K562 (cell line): ENCODE data around the gene OLAH. TPM values are rescaled to one million over a fixed set of nuclear protein-coding genes. Genes with fewer than 3 reads are reported as not detected.

Source experiments
- ATAC-seq: fragments of 200-7000 bp; cut with Tn5 transposase; 3 replicates; pipeline ENCODE4 v1.9.1; 2020; ENCODE audit warnings: moderate library complexity
- BruUV-seq: library from RNA; stranded (reverse); fragments of 400-500 nt; replicated peaks from 2 replicates; lab custom pipeline; 2021; lab: Mats Ljungman, UMichigan
- CTCF ChIA-PET: fragments of 300-600 bp; formaldehyde crosslinking; extraction: SDS; loops from one replicate; lab custom pipeline; 2021; ENCODE audit warnings: low intra/inter-chr PET ratio; lab: Yijun Ruan, JAX
- POLR2A ChIA-PET: fragments of 300-600, 350-650 bp; sonication (Branson Sonifier 250); formaldehyde crosslinking; extraction: SDS; loops from one replicate; lab custom pipeline; 2021; ENCODE audit warnings: antibody characterized with exemption, inconsistent platforms; lab: Yijun Ruan, JAX
- DNase-seq, 4 experiments: peaks; one replicate each; pipeline versions ENCODE4 v3.0.0 to v3.0.0-alpha.2; 2011 to 2018; ENCODE audit warnings: low spot score in 3 of 4, mixed read lengths in 3 of 4; ENCODE audit errors: extremely low read depth in 1 of 4
- FAIRE-seq: peaks from 2 replicates; lab custom pipeline; 2011; peaks lifted over from hg19 to GRCh38; lab: Jason Lieb, UNC
- H2AFZ ChIP-seq: 2 replicates; pipeline ENCODE4 v1.6.0; 2011; ENCODE audit warnings: low read depth, low read length, control low read depth, inconsistent platforms
- H3K27ac ChIP-seq: fragments of 200-600 bp; 3 replicates; pipeline ENCODE4 v1.8.0; 2011; ENCODE audit warnings: low read depth, mild to moderate bottlenecking, control low read depth, inconsistent platforms, low read length, moderate library complexity, mixed read lengths; ENCODE audit errors: extremely low read depth
- H3K27me3 ChIP-seq, 2 experiments: fragments of 300-600 bp in 1 of 2; 2 replicates in 1 of 2; 3 replicates in 1 of 2; pipeline versions ENCODE4 v1.6.0 to v1.8.0; 2011; ENCODE audit warnings: inconsistent platforms in 2 of 2, low read length in 2 of 2, mild to moderate bottlenecking in 1 of 2, mixed read lengths in 1 of 2, moderate library complexity in 1 of 2; ENCODE audit not compliant: control insufficient read depth in 2 of 2, insufficient read depth in 2 of 2
- H3K36me3 ChIP-seq: fragments of 300-600 bp; 3 replicates; pipeline ENCODE4 v1.8.0; 2011; ENCODE audit warnings: mild to moderate bottlenecking, low read length, inconsistent platforms; ENCODE audit not compliant: control insufficient read depth, insufficient read depth
- H3K4me1 ChIP-seq, 2 experiments: fragments of 200-600 bp in 1 of 2; replicated peaks in 1 of 2; 2 replicates in 1 of 2; 3 replicates in 1 of 2; pipeline versions ENCODE4 v1.5.1 to v1.8.0; 2011; ENCODE audit warnings: inconsistent platforms in 2 of 2, low read length in 2 of 2, mild to moderate bottlenecking in 1 of 2, mixed read lengths in 1 of 2, moderate library complexity in 1 of 2; ENCODE audit not compliant: control insufficient read depth in 2 of 2, insufficient read depth in 2 of 2
- H3K4me2 ChIP-seq: 2 replicates; pipeline ENCODE4 v1.6.1; 2011; ENCODE audit warnings: low read length, control low read depth, inconsistent platforms, mixed read lengths; ENCODE audit not compliant: insufficient read depth
- H3K4me3 ChIP-seq: fragments of 200-600 bp; sonication (generic), shearing (Covaris generic); 2 replicates; pipeline ENCODE4 v1.5.1; 2016; ENCODE audit warnings: control low read depth, inconsistent platforms
- H3K79me2 ChIP-seq: fragments of 200-600 bp; 3 replicates; pipeline ENCODE4 v1.8.0; 2011; ENCODE audit warnings: low read length, inconsistent platforms; ENCODE audit not compliant: control insufficient read depth, insufficient read depth
- H3K9ac ChIP-seq, 2 experiments: 2 replicates each; pipeline versions ENCODE4 v1.6.0 to v1.6.1; 2011; ENCODE audit warnings: low read depth in 2 of 2, low read length in 2 of 2, control low read depth in 1 of 2, inconsistent platforms in 1 of 2, mild to moderate bottlenecking in 1 of 2, mixed read lengths in 1 of 2; ENCODE audit not compliant: insufficient read depth in 1 of 2
- H3K9me1 ChIP-seq: one replicate; pipeline ENCODE4 v1.6.0; 2011; ENCODE audit warnings: inconsistent platforms, mild to moderate bottlenecking, low read length, moderate library complexity; ENCODE audit not compliant: control insufficient read depth, insufficient read depth
- H3K9me3 ChIP-seq: replicated peaks from 2 replicates; pipeline ENCODE4 v1.5.1; 2011; ENCODE audit warnings: low read depth, low read length, inconsistent platforms; ENCODE audit not compliant: control insufficient read depth, insufficient read depth
- H4K20me1 ChIP-seq: replicated peaks from 2 replicates; pipeline ENCODE4 v1.6.1; 2011; ENCODE audit warnings: low read length, inconsistent platforms, mixed read lengths; ENCODE audit not compliant: control insufficient read depth, insufficient read depth
- ARNT ChIP-seq, 2 experiments: fragments of 450-650 bp; IDR thresholded peaks; 2 replicates each; pipeline ENCODE4 v1.6.1; 2016; ENCODE audit warnings: mild to moderate bottlenecking in 1 of 2
- ZNF217 ChIP-seq: sonication (generic); formaldehyde crosslinking; IDR thresholded peaks from 2 replicates; pipeline ENCODE4 v1.8.0; 2022; ENCODE audit warnings: mild to moderate bottlenecking, missing genetic modification reagents
- WGBS: fragments of 100-300 bp; shearing (Covaris generic); methylation state at CpG from one replicate; pipeline ENCODE4 v1.1.6; 2016; ENCODE audit warnings: low coverage, mixed read lengths; ENCODE audit not compliant: insufficient coverage; ENCODE audit errors: missing lambda C conversion rate; 5-methylcytosine and 5-hydroxymethylcytosine counted together
- in situ Hi-C: fragments of 300-500 bp; cut with MboI; formaldehyde crosslinking; loops from 4 replicates; pipeline ENCODE4 v1.15.0; 2018; ENCODE audit warnings: inconsistent platforms, mixed read lengths
- intact Hi-C: fragments of 100-400 bp; cut with micrococcal nuclease; formaldehyde crosslinking; loops from 2 replicates; pipeline ENCODE4 v1.14.2; 2022
- polyA plus RNA-seq, 8 experiments: library from polyadenylated mRNA; depleted of rRNA in 4 of 8; stranded (reverse) in 5 of 8; unstranded in 3 of 8; fragments of >200 nt; fragmentation: Nextera tagmentation in 2 of 8; fragmentation: Illumina TruSeq in 1 of 8; extraction: Ambion mirVana in 2 of 8; extraction: Trizol in 1 of 8; gene quantifications; 2 replicates each; pipeline versions ENCODE4 v1.2.1 to v1.2.3, GENCODE V29; 2011 to 2014; ENCODE audit warnings: inconsistent platforms in 1 of 8, missing spikeins in 1 of 8
- total RNA-seq, 7 experiments: library from RNA; depleted of rRNA in 6 of 7; stranded (reverse); fragments of >200 nt in 6 of 7; fragmentation: Illumina TruSeq in 2 of 7; extraction: Trizol in 2 of 7; gene quantifications; 2 replicates each; pipeline versions ENCODE4 v1.2.1 to v1.2.3, GENCODE V29; 2011 to 2021; ENCODE audit warnings: low replicate concordance in 1 of 7
- TF ChIP-seq, protein P1 (sequence below): fragments of 250-450 bp; sonication (Bioruptor Pico); IDR thresholded peaks from 2 replicates; pipeline ENCODE4 v1.4.0; 2020; ENCODE audit warnings: mild to moderate bottlenecking, moderate library complexity, borderline replicate concordance

The OLAH gene
- total and polyA plus RNA-seq, 9 of the 15 experiments (the other 6 are each of a cell fraction or from before 2014, with no cell fraction given) = 0.11 to 0.45 (median 0.18) TPM; not detected in 3

DNA sequence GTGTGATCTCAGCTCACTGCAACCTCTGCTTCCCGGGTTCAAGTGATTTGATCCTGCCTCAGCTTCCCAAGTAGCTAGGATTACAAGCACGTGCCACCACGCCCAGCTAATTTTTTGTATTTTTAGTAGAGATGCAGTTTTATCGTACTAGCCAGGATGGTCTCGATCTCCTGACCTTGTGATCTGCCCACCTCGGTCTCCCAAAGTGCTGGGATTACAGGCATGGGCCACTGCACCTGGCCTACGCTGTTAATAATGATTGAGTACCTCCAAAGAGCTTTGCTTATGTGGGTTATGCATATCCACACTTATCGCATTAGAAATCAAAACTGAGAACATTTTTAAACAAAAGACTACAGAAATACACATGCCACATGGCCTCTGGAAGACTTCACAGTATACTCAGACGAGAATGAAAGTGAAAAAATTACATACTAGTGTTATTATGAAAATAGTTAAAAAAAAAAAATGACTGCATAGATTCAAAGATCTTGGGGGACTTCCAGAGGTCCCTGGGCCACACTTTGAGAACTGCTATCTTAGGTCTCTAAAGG lies 78.8 kb downstream of the OLAH start:
- no peak for ATAC-seq
- in situ Hi-C loops (no loop called here), intact Hi-C loops (no loop called here)
- Histone ChIP-seq H3K4me1 (no peaks in the 10 kb centered on the region), H2AFZ (no peak overlapping the region), H3K9me3 (no peaks in the 10 kb centered on the region), H3K4me3 (no peak overlapping the region), H3K27ac (no peak overlapping the region), H3K36me3 (peaks cover 16% of the 10 kb centered on the region; the same call in 2 of the 3 replicates), H4K20me1 (no peaks in the 10 kb centered on the region), H3K9me1 (no peaks in the 10 kb centered on the region), H3K9ac (no peak overlapping the region), H3K79me2 (no peaks in the 10 kb centered on the region), H3K27me3 (no peaks in the 10 kb centered on the region), H3K4me2 (no peak overlapping the region)
- 68% methylated on average over 9 of the region's 9 CpGs for WGBS
- ChIA-PET POLR2A (interaction anchor here (0.6 to 1.2 kb wide), 4 partner anchors 12 to 233 kb away, joined by 3 to 6 read pairs (median 4); no protein-coding TSS in a partner anchor), CTCF (no interaction called here)
- BruUV-seq = no TSS peak
- TF ChIP-seq ZNF217 (CRISPR knock-in tag) (no peak), ARNT (IDR thresholded peaks at IDR 0.05) (no peak)
- TF ChIP-seq, protein P1, sequence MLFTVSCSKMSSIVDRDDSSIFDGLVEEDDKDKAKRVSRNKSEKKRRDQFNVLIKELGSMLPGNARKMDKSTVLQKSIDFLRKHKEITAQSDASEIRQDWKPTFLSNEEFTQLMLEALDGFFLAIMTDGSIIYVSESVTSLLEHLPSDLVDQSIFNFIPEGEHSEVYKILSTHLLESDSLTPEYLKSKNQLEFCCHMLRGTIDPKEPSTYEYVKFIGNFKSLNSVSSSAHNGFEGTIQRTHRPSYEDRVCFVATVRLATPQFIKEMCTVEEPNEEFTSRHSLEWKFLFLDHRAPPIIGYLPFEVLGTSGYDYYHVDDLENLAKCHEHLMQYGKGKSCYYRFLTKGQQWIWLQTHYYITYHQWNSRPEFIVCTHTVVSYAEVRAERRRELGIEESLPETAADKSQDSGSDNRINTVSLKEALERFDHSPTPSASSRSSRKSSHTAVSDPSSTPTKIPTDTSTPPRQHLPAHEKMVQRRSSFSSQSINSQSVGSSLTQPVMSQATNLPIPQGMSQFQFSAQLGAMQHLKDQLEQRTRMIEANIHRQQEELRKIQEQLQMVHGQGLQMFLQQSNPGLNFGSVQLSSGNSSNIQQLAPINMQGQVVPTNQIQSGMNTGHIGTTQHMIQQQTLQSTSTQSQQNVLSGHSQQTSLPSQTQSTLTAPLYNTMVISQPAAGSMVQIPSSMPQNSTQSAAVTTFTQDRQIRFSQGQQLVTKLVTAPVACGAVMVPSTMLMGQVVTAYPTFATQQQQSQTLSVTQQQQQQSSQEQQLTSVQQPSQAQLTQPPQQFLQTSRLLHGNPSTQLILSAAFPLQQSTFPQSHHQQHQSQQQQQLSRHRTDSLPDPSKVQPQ (CRISPR knock-in tag) = no peak
- no peak for FAIRE-seq
- DNase-seq = no peak

Other genes with a start within 250 kb of the OLAH start
Only the 7 nearest of the 9 such genes appear.
- gene HSPA14, start 205.6 kb upstream of the OLAH start, total RNA-seq (2014; rRNA removed) = 38.9 and 47.9 TPM in 2 replicates
- 65.1 and 77.7 TPM in 2 replicates for gene HSPA14, start 205.6 kb upstream of the OLAH start, total RNA-seq (2014; rRNA removed; fragmentation: Illumina TruSeq; extraction: Trizol)
- 57.5 and 63.2 TPM in 2 replicates for gene HSPA14, start 205.6 kb upstream of the OLAH start, total RNA-seq (2015; rRNA removed; fragmentation: Illumina TruSeq; extraction: Trizol)
- gene HSPA14, start 205.6 kb upstream of the OLAH start, total RNA-seq (2021) = 41.9 and 46.2 TPM in 2 replicates
- 52.3 and 71.5 TPM in 2 replicates for gene HSPA14, start 205.6 kb upstream of the OLAH start, polyA plus RNA-seq (2011; rRNA removed)
- 47.0 and 51.9 TPM in 2 replicates for gene HSPA14, start 205.6 kb upstream of the OLAH start, polyA plus RNA-seq (2014; fragmentation: Illumina TruSeq; extraction: Trizol)
- 10 to 100 TPM; 70.1 to 75.0 TPM for gene HSPA14, start 205.6 kb upstream of the OLAH start, polyA plus RNA-seq (2014; fragmentation: Nextera tagmentation; extraction: Ambion mirVana)
- 54.1 and 56.5 TPM in 2 replicates for gene HSPA14, start 205.6 kb upstream of the OLAH start, polyA plus RNA-seq (2014; rRNA removed)
- gene SUV39H2, start 165.1 kb upstream of the OLAH start, total RNA-seq (2014; rRNA removed) = 26.4 and 28.1 TPM in 2 replicates
- 49.6 and 53.5 TPM in 2 replicates for gene SUV39H2, start 165.1 kb upstream of the OLAH start, total RNA-seq (2014; rRNA removed; fragmentation: Illumina TruSeq; extraction: Trizol)
- gene SUV39H2, start 165.1 kb upstream of the OLAH start, total RNA-seq (2015; rRNA removed; fragmentation: Illumina TruSeq; extraction: Trizol) = 37.5 and 41.3 TPM in 2 replicates
- gene SUV39H2, start 165.1 kb upstream of the OLAH start, total RNA-seq (2021) = 32.6 and 36.6 TPM in 2 replicates
- 28.3 and 40.6 TPM in 2 replicates for gene SUV39H2, start 165.1 kb upstream of the OLAH start, polyA plus RNA-seq (2011; rRNA removed)
- gene SUV39H2, start 165.1 kb upstream of the OLAH start, polyA plus RNA-seq (2014; fragmentation: Illumina TruSeq; extraction: Trizol) = 38.4 and 54.3 TPM in 2 replicates
- 10 to 100 TPM; 41.7 to 45.7 TPM for gene SUV39H2, start 165.1 kb upstream of the OLAH start, polyA plus RNA-seq (2014; fragmentation: Nextera tagmentation; extraction: Ambion mirVana)
- 24.1 and 27.0 TPM in 2 replicates for gene SUV39H2, start 165.1 kb upstream of the OLAH start, polyA plus RNA-seq (2014; rRNA removed)
- 8.8 and 10.5 TPM in 2 replicates for gene DCLRE1C, start 89.8 kb upstream of the OLAH start, total RNA-seq (2014; rRNA removed)
- 21.4 and 22.2 TPM in 2 replicates for gene DCLRE1C, start 89.8 kb upstream of the OLAH start, total RNA-seq (2014; rRNA removed; fragmentation: Illumina TruSeq; extraction: Trizol)
- gene DCLRE1C, start 89.8 kb upstream of the OLAH start, total RNA-seq (2015; rRNA removed; fragmentation: Illumina TruSeq; extraction: Trizol) = 19.5 and 19.6 TPM in 2 replicates
- 10.5 and 13.0 TPM in 2 replicates for gene DCLRE1C, start 89.8 kb upstream of the OLAH start, total RNA-seq (2021)
- gene DCLRE1C, start 89.8 kb upstream of the OLAH start, polyA plus RNA-seq (2011; rRNA removed) = 7.6 and 10.5 TPM in 2 replicates
- 13.9 and 15.5 TPM in 2 replicates for gene DCLRE1C, start 89.8 kb upstream of the OLAH start, polyA plus RNA-seq (2014; fragmentation: Illumina TruSeq; extraction: Trizol)
- gene DCLRE1C, start 89.8 kb upstream of the OLAH start, polyA plus RNA-seq (2014; fragmentation: Nextera tagmentation; extraction: Ambion mirVana) = 10 to 100 TPM; 15.6 to 22.0 TPM
- gene DCLRE1C, start 89.8 kb upstream of the OLAH start, polyA plus RNA-seq (2014; rRNA removed) = 8.3 and 10.0 TPM in 2 replicates
- gene MEIG1, start 84.6 kb upstream of the OLAH start, total RNA-seq (2014; rRNA removed) = 1.7 TPM in 1 of 2 replicates, not detected in the other
- 0.58 TPM in 1 of 2 replicates, not detected in the other for gene MEIG1, start 84.6 kb upstream of the OLAH start, total RNA-seq (2014; rRNA removed; fragmentation: Illumina TruSeq; extraction: Trizol)
- not detected in 2 replicates for gene MEIG1, start 84.6 kb upstream of the OLAH start, total RNA-seq (2015; rRNA removed; fragmentation: Illumina TruSeq; extraction: Trizol)
- gene MEIG1, start 84.6 kb upstream of the OLAH start, total RNA-seq (2021) = not detected in 2 replicates
- gene MEIG1, start 84.6 kb upstream of the OLAH start, polyA plus RNA-seq (2011; rRNA removed) = 0.51 TPM in 1 of 2 replicates, not detected in the other
- gene MEIG1, start 84.6 kb upstream of the OLAH start, polyA plus RNA-seq (2014; fragmentation: Illumina TruSeq; extraction: Trizol) = 0.42 TPM in 1 of 2 replicates, not detected in the other
- under 1 TPM; 0.50 to 0.77 TPM for gene MEIG1, start 84.6 kb upstream of the OLAH start, polyA plus RNA-seq (2014; fragmentation: Nextera tagmentation; extraction: Ambion mirVana)
- 0.19 and 0.78 TPM in 2 replicates for gene MEIG1, start 84.6 kb upstream of the OLAH start, polyA plus RNA-seq (2014; rRNA removed)
- 0.98 and 1.4 TPM in 2 replicates for gene ACBD7, start 44.8 kb downstream of the OLAH start, total RNA-seq (2014; rRNA removed)
- 0.84 and 1.3 TPM in 2 replicates for gene ACBD7, start 44.8 kb downstream of the OLAH start, total RNA-seq (2014; rRNA removed; fragmentation: Illumina TruSeq; extraction: Trizol)
- 0.72 and 1.1 TPM in 2 replicates for gene ACBD7, start 44.8 kb downstream of the OLAH start, total RNA-seq (2015; rRNA removed; fragmentation: Illumina TruSeq; extraction: Trizol)
- gene ACBD7, start 44.8 kb downstream of the OLAH start, total RNA-seq (2021) = 0.60 and 0.98 TPM in 2 replicates
- gene ACBD7, start 44.8 kb downstream of the OLAH start, polyA plus RNA-seq (2011; rRNA removed) = 2.7 and 3.2 TPM in 2 replicates
- gene ACBD7, start 44.8 kb downstream of the OLAH start, polyA plus RNA-seq (2014; fragmentation: Illumina TruSeq; extraction: Trizol) = 0.86 and 0.98 TPM in 2 replicates
- under 1 TPM; 0.21 to 0.27 TPM for gene ACBD7, start 44.8 kb downstream of the OLAH start, polyA plus RNA-seq (2014; fragmentation: Nextera tagmentation; extraction: Ambion mirVana)
- 0.93 and 1.1 TPM in 2 replicates for gene ACBD7, start 44.8 kb downstream of the OLAH start, polyA plus RNA-seq (2014; rRNA removed)
- gene RPP38, start 53.4 kb downstream of the OLAH start, total RNA-seq (2014; rRNA removed) = 27.8 and 30.9 TPM in 2 replicates
- 31.7 and 34.5 TPM in 2 replicates for gene RPP38, start 53.4 kb downstream of the OLAH start, total RNA-seq (2014; rRNA removed; fragmentation: Illumina TruSeq; extraction: Trizol)
- 32.6 and 33.8 TPM in 2 replicates for gene RPP38, start 53.4 kb downstream of the OLAH start, total RNA-seq (2015; rRNA removed; fragmentation: Illumina TruSeq; extraction: Trizol)
- 26.3 and 26.9 TPM in 2 replicates for gene RPP38, start 53.4 kb downstream of the OLAH start, total RNA-seq (2021)
- 30.3 and 39.4 TPM in 2 replicates for gene RPP38, start 53.4 kb downstream of the OLAH start, polyA plus RNA-seq (2011; rRNA removed)
- gene RPP38, start 53.4 kb downstream of the OLAH start, polyA plus RNA-seq (2014; fragmentation: Illumina TruSeq; extraction: Trizol) = 48.6 and 58.6 TPM in 2 replicates
- gene RPP38, start 53.4 kb downstream of the OLAH start, polyA plus RNA-seq (2014; fragmentation: Nextera tagmentation; extraction: Ambion mirVana) = 10 to 100 TPM; 33.5 to 38.6 TPM
- gene RPP38, start 53.4 kb downstream of the OLAH start, polyA plus RNA-seq (2014; rRNA removed) = 35.5 and 36.3 TPM in 2 replicates
- 10.9 and 12.7 TPM in 2 replicates for gene NMT2, start 124.8 kb downstream of the OLAH start, total RNA-seq (2014; rRNA removed)
- 15.0 and 15.3 TPM in 2 replicates for gene NMT2, start 124.8 kb downstream of the OLAH start, total RNA-seq (2014; rRNA removed; fragmentation: Illumina TruSeq; extraction: Trizol)
- gene NMT2, start 124.8 kb downstream of the OLAH start, total RNA-seq (2015; rRNA removed; fragmentation: Illumina TruSeq; extraction: Trizol) = 15.3 and 15.9 TPM in 2 replicates
- 10.8 and 12.3 TPM in 2 replicates for gene NMT2, start 124.8 kb downstream of the OLAH start, total RNA-seq (2021)
- gene NMT2, start 124.8 kb downstream of the OLAH start, polyA plus RNA-seq (2011; rRNA removed) = 5.2 and 6.4 TPM in 2 replicates
- 12.8 and 14.7 TPM in 2 replicates for gene NMT2, start 124.8 kb downstream of the OLAH start, polyA plus RNA-seq (2014; fragmentation: Illumina TruSeq; extraction: Trizol)
- 1 to 10 TPM; 6.9 to 8.4 TPM for gene NMT2, start 124.8 kb downstream of the OLAH start, polyA plus RNA-seq (2014; fragmentation: Nextera tagmentation; extraction: Ambion mirVana)
- gene NMT2, start 124.8 kb downstream of the OLAH start, polyA plus RNA-seq (2014; rRNA removed) = 8.5 and 9.1 TPM in 2 replicates